Measurements from ENCODE around the gene S100A12. TPM values are rescaled to one million over a fixed set of nuclear protein-coding genes. Genes with fewer than 3 reads are reported as not detected.

S100A12 gene
- total RNA-seq, 5 donors from 2014 or later (not counting 1 experiment from before 2014, with no cell fraction given), result 1.1 TPM; not detected in 4

DNA sequence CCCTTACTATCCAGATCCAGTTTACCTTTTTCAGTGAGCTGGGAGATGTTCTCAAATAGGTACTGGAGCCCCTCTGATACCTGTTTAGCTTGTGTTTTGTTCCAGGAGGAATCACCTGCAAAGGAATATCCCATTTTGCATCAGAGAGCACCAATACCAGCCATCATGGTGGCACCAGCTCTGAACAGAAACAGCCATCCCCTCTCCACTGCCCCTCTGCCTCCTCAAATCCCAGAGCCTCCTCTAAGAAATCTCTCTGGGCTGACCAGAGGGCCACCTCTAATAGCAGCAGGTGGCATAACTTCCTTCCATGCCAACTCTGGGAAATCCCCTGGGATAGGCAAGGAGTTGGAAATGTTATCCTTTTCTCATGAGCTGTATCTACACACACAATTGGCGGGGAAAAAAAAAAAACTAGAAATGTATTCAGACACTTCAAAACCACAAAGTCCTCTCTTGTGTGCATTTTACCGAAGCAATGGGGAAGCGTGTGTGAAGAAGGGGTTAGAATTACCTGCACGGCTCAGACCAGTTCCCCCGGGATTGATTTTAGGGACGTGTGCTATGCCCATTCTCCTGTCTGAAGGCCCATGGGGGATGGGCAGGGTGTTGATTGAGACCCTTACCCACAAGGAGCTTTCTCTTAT is 29.2 kb downstream of the S100A12 start:
- H3K4me3 Mint-ChIP-seq, result peak overlapping the region in 2 of 3 donors; percentile 15 to 74
- ATAC-seq (replicated peaks in 1 of 4) (peak in 1 of 4 experiments; percentile 44), DNase-seq (no peak)
- no peaks in the 10 kb centered on the region for H3K9me3 Mint-ChIP-seq
- Histone ChIP-seq H3K27me3 (replicated peaks in 1 of 2; ENCODE audit: control insufficient read depth in 2 of 2, extremely low read depth in 1 of 2, insufficient read depth in 2 of 2, low read length in 1 of 2) (peaks cover 0 to 50% of the 10 kb centered on the region in 2 experiments), H3K4me1 (ENCODE audit: control insufficient read depth in 1 of 2, extremely low read depth in 1 of 2, insufficient read depth in 2 of 2, low read length in 2 of 2) (peaks cover 26 to 34% of the 10 kb centered on the region in 2 experiments), H3K9me3 (no peaks in the 10 kb centered on the region), H3K36me3 (ENCODE audit: control insufficient read depth in 2 of 2, extremely low read depth in 1 of 2, insufficient read depth in 1 of 2, low read length in 1 of 2) (no peaks in the 10 kb centered on the region), H3K27ac (ENCODE audit: low read length) (no peak overlapping the region), H3K4me3 (ENCODE audit: control insufficient read depth in 1 of 2, extremely low read depth in 1 of 2, low read length in 1 of 2) (no peak overlapping the region)
- ChIA-PET CTCF (interaction anchor here in 1 of 2 donors (1.8 kb wide), 1 partner anchor 148 kb away, joined by 4 read pairs; no protein-coding TSS in a partner anchor), POLR2A (interaction anchor here in 1 of 2 donors (0.7 kb wide), 1 partner anchor 10 kb away, joined by 3 read pairs; no protein-coding TSS in a partner anchor)
- WGBS (ENCODE audit: insufficient coverage), result 0% methylated on average over 1 of the region's 6 CpGs
- H3K27ac Mint-ChIP-seq, result no peak overlapping the region
- peaks cover 31 to 51% (median 31%) of the 10 kb centered on the region in 3 donors for H3K4me1 Mint-ChIP-seq
- H3K27me3 Mint-ChIP-seq, result peaks cover 16 to 54% of the 10 kb centered on the region in 2 donors
- H3K36me3 Mint-ChIP-seq, result no peaks in the 10 kb centered on the region

DNA sequence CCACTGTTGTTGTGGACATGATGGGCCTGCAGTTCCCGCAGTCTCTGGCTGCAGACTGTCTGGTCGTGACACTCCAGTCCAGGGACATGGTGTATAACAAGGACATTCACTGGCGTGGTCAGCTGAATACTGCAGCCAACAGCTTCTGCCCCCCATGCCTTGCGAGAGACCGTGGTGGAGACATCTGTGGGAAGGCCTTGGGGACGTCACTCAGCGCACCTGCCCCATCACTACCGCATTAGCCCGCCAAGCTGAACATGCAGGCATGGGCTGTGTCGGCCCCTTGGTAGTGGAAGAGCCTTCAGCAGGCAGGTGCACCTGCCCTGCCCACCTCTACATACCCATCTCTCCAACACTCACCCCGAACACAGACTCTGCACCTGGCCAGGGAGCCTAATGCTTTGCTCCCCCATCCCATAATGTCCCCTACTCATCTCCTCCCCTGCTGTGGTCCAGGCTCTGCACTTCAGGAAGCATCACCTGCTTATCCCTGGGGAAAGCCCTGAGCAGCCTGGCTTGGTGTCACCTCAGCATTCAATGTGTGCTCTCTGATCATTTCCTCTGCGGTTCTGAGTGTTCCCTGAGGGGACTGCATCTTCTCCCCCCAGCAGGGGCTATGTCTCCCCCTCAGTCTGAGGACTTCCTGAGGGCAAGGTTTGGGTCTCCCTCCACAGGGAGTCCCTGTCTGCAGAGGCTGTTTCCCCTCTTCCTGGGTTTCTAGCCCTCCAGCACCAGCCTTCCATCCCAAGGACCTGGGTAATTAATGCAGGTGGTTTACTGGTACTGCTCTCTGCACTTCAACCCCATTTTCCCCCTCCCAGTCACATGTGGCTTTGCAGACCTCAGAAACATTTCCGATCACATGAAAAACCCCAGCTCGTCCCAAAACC is 30.0 kb downstream of the S100A12 start:
- no peaks in the 10 kb centered on the region for H3K36me3 ChIP-seq (ENCODE audit: control insufficient read depth in 2 of 2, extremely low read depth in 1 of 2, insufficient read depth in 1 of 2, low read length in 1 of 2)
- H3K27me3 ChIP-seq (replicated peaks in 1 of 2; ENCODE audit: control insufficient read depth in 2 of 2, extremely low read depth in 1 of 2, insufficient read depth in 2 of 2, low read length in 1 of 2), result peaks cover 0 to 51% of the 10 kb centered on the region in 2 experiments
- peaks cover 16 to 58% of the 10 kb centered on the region in 2 donors for H3K27me3 Mint-ChIP-seq
- ChIA-PET POLR2A (interaction anchor here in 1 of 2 donors (0.7 kb wide), 1 partner anchor 10 kb away, joined by 3 read pairs; no protein-coding TSS in a partner anchor), CTCF (interaction anchor here in 1 of 2 donors (1.8 kb wide), 1 partner anchor 149 kb away, joined by 4 read pairs; no protein-coding TSS in a partner anchor)
- H3K27ac ChIP-seq (ENCODE audit: low read length), result no peak overlapping the region
- DNase-seq, result peak in 1 of 35 experiments; percentile 44
- no peak overlapping the region for H3K4me3 ChIP-seq (ENCODE audit: control insufficient read depth in 1 of 2, extremely low read depth in 1 of 2, low read length in 1 of 2)
- no peaks in the 10 kb centered on the region for H3K36me3 Mint-ChIP-seq
- H3K4me1 Mint-ChIP-seq, result peaks cover 34 to 56% (median 37%) of the 10 kb centered on the region in 3 donors
- WGBS (ENCODE audit: insufficient coverage), result 59% methylated on average over 13 of the region's 14 CpGs
- peak overlapping the region in 2 of 3 donors; percentile 15 to 74 for H3K4me3 Mint-ChIP-seq
- H3K4me1 ChIP-seq (ENCODE audit: control insufficient read depth in 1 of 2, extremely low read depth in 1 of 2, insufficient read depth in 2 of 2, low read length in 2 of 2), result peaks cover 27 to 38% of the 10 kb centered on the region in 2 experiments
- peak in 2 of 4 experiments; percentile 25 to 78 for ATAC-seq (replicated peaks in 1 of 4)
- H3K9me3 ChIP-seq, result no peaks in the 10 kb centered on the region
- no peaks in the 10 kb centered on the region for H3K9me3 Mint-ChIP-seq
- H3K27ac Mint-ChIP-seq, result no peak overlapping the region

DNA sequence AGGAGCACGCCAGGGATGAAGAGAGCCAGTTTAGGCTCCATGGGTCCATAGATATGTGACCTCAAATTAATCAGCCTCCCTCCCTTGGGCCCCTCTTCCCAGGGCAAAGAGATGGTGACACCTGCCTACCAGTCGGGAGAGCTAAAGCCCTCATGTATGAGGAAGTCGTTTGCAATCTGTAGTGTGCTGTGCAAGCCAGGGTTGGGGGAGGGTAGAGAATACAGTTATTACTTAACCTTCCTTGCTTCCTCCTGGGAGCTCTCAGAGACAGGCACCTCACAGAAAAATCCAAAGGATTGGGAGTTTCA is 30.7 kb downstream of the S100A12 start:
- H3K27me3 ChIP-seq (replicated peaks in 1 of 2; ENCODE audit: control insufficient read depth in 2 of 2, extremely low read depth in 1 of 2, insufficient read depth in 2 of 2, low read length in 1 of 2), result peaks cover 0 to 49% of the 10 kb centered on the region in 2 experiments
- no peak overlapping the region for H3K4me3 ChIP-seq (ENCODE audit: control insufficient read depth in 1 of 2, extremely low read depth in 1 of 2, low read length in 1 of 2)
- ChIA-PET POLR2A (no interaction called here), CTCF (interaction anchor here in 1 of 2 donors (1.8 kb wide), 1 partner anchor 149 kb away, joined by 4 read pairs; no protein-coding TSS in a partner anchor)
- H3K9me3 ChIP-seq, result no peaks in the 10 kb centered on the region
- H3K36me3 ChIP-seq (ENCODE audit: control insufficient read depth in 2 of 2, extremely low read depth in 1 of 2, insufficient read depth in 1 of 2, low read length in 1 of 2), result no peaks in the 10 kb centered on the region
- Mint-ChIP-seq H3K27ac (no peak overlapping the region), H3K9me3 (no peaks in the 10 kb centered on the region), H3K36me3 (no peaks in the 10 kb centered on the region), H3K27me3 (peaks cover 16 to 53% of the 10 kb centered on the region in 2 donors), H3K4me3 (peak overlapping the region in 1 of 3 donors; percentile 74), H3K4me1 (peaks cover 40 to 63% (median 43%) of the 10 kb centered on the region in 3 donors)
- ATAC-seq (replicated peaks in 1 of 4) (no peak), DNase-seq (no peak)
- no CpG with 5 or more reads among the region's 3 CpGs for WGBS (ENCODE audit: insufficient coverage)
- H3K27ac ChIP-seq (ENCODE audit: low read length), result no peak overlapping the region
- H3K4me1 ChIP-seq (ENCODE audit: control insufficient read depth in 1 of 2, extremely low read depth in 1 of 2, insufficient read depth in 2 of 2, low read length in 2 of 2), result peaks cover 35 to 44% of the 10 kb centered on the region in 2 experiments

DNA sequence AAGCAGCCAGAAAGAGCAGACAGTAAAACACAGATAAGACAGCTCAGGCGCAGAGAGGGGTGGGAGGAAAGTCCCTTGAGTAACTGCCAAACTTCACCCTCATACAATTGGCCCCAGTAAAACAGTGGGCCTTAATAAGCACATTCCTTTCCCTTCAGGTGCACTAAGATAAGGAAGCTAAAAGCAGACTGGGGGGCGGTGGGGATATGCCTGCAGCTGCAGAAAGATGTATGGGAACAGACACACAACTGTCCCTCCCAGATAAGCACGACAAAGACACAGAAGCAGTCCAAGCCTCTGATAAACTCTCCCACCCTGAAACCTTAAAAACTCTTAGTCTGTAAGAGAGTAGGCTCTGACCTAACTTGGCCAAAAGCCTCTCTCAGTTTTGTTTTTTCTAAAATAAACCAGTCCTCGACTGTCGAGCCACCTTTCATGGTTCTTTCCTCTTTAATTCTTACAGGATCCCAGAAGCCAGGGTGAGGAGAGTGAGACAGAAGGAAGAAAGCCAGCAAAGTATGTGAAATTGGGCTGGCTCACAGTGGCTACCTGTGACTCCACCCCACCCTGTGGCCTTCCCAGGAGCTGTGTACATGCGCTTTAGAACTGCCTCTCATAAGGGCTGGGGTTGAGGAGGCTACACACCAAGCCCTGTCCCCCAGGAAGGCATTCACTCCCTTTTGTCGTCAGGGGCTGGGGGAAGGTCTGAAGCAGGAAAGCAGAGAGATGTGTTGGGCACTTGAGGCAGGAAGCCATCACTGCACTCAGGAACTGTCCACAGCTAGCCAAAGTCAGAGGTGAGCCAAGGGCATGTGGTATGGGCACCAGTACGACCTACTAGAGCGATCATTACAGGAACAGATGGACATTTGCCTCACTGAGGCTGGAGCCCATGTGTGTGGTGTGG is 31.4 kb downstream of the S100A12 start:
- Histone ChIP-seq H3K36me3 (ENCODE audit: control insufficient read depth in 2 of 2, extremely low read depth in 1 of 2, insufficient read depth in 1 of 2, low read length in 1 of 2) (no peaks in the 10 kb centered on the region), H3K9me3 (no peaks in the 10 kb centered on the region), H3K27me3 (replicated peaks in 1 of 2; ENCODE audit: control insufficient read depth in 2 of 2, extremely low read depth in 1 of 2, insufficient read depth in 2 of 2, low read length in 1 of 2) (peaks cover 0 to 44% of the 10 kb centered on the region in 2 experiments), H3K27ac (ENCODE audit: low read length) (no peak overlapping the region), H3K4me3 (ENCODE audit: control insufficient read depth in 1 of 2, extremely low read depth in 1 of 2, low read length in 1 of 2) (no peak overlapping the region), H3K4me1 (ENCODE audit: control insufficient read depth in 1 of 2, extremely low read depth in 1 of 2, insufficient read depth in 2 of 2, low read length in 2 of 2) (peaks cover 36 to 44% of the 10 kb centered on the region in 2 experiments)
- Mint-ChIP-seq H3K36me3 (no peaks in the 10 kb centered on the region), H3K4me3 (peak overlapping the region in 1 of 3 donors; percentile 74), H3K9me3 (no peaks in the 10 kb centered on the region), H3K4me1 (peaks cover 47 to 69% (median 50%) of the 10 kb centered on the region in 3 donors), H3K27me3 (peaks cover 11 to 48% of the 10 kb centered on the region in 2 donors), H3K27ac (no peak overlapping the region)
- ChIA-PET POLR2A (no interaction called here), CTCF (interaction anchor here in 1 of 2 donors (1.0 to 1.8 kb wide), 2 partner anchors 8 to 150 kb away, joined by 4 to 7 read pairs; no protein-coding TSS in a partner anchor)
- ATAC-seq (replicated peaks in 1 of 4) (no peak), DNase-seq (no peak)
- WGBS (ENCODE audit: insufficient coverage), result 60% methylated on average over 3 of the region's 9 CpGs

DNA sequence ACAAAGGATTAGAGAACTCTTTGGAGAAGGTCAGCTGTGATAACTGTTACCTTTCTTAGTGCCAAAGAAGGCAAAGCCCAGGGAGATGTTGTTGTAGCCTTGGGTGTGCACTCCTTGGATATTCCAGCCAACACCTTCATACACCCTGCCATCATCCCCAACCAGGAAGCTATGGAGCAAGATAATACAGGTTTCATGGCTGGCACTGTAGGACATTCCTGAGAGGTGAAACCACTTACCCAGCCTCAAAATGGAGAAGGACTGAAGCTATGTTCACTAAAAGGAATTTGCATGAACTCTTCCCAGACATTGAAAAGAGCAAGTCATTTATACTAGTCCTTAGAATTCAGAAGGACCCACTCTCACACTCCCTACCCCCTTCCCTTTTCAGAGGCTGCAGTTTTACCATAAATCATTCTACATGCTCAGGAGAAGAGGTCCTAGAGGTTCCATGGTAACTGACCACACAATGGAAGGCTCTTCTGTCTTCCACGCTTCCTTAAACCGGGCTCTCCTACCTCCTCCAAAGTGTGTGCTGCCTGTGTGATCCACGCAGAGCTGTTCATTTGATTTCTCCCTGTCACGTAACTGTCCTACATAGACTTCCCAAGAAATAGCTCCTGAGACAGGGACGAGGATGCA is 32.3 kb downstream of the S100A12 start:
- H3K9me3 ChIP-seq, result no peaks in the 10 kb centered on the region
- peaks cover 9 to 50% of the 10 kb centered on the region in 2 donors for H3K27me3 Mint-ChIP-seq
- peaks cover 56 to 78% (median 56%) of the 10 kb centered on the region in 3 donors for H3K4me1 Mint-ChIP-seq
- no peaks in the 10 kb centered on the region for H3K36me3 Mint-ChIP-seq
- no peaks in the 10 kb centered on the region for H3K9me3 Mint-ChIP-seq
- no peak for DNase-seq
- peak overlapping the region in 1 of 3 donors; percentile 74 for H3K4me3 Mint-ChIP-seq
- H3K4me1 ChIP-seq (ENCODE audit: control insufficient read depth in 1 of 2, extremely low read depth in 1 of 2, insufficient read depth in 2 of 2, low read length in 2 of 2), result peaks cover 36 to 44% of the 10 kb centered on the region in 2 experiments
- no peaks in the 10 kb centered on the region for H3K36me3 ChIP-seq (ENCODE audit: control insufficient read depth in 2 of 2, extremely low read depth in 1 of 2, insufficient read depth in 1 of 2, low read length in 1 of 2)
- WGBS (ENCODE audit: insufficient coverage), result 49% methylated on average over 5 of the region's 5 CpGs
- H3K27me3 ChIP-seq (replicated peaks in 1 of 2; ENCODE audit: control insufficient read depth in 2 of 2, extremely low read depth in 1 of 2, insufficient read depth in 2 of 2, low read length in 1 of 2), result peaks cover 0 to 36% of the 10 kb centered on the region in 2 experiments
- no peak for ATAC-seq (replicated peaks in 1 of 4)
- no peak overlapping the region for H3K27ac ChIP-seq (ENCODE audit: low read length)
- H3K4me3 ChIP-seq (ENCODE audit: control insufficient read depth in 1 of 2, extremely low read depth in 1 of 2, low read length in 1 of 2), result no peak overlapping the region
- CTCF ChIA-PET, result interaction anchor here (1.0 to 1.3 kb wide), 2 partner anchors 9 kb away, joined by 4 to 7 read pairs; no protein-coding TSS in a partner anchor
- no peak overlapping the region for H3K27ac Mint-ChIP-seq
- POLR2A ChIA-PET, result no interaction called here
